Fibroblast of lung (primary cell): ENCODE results near the gene NIFK.

Source experiments
- CTCF ChIP-seq, 2 donors: IDR thresholded peaks in 1 of 2; conservative IDR thresholded peaks in 1 of 2; 1 replicate in 1 of 2; 2 replicates in 1 of 2; pipeline ENCODE4 v1.5.1; 2011 to 2012; ENCODE audit warnings: low read length in 2 of 2, control low read depth in 1 of 2, inconsistent platforms in 1 of 2, low read depth in 1 of 2, mild to moderate bottlenecking in 1 of 2
- EZH2 ChIP-seq: IDR thresholded peaks from 2 replicates; pipeline ENCODE4 v1.5.1; 2012; ENCODE audit warnings: low read length, control low read depth, mild to moderate bottlenecking; ENCODE audit errors: missing control alignments

- TF ChIP-seq CTCF (conservative IDR thresholded peaks at IDR 0.05 in 1 of 2, IDR thresholded peaks at IDR 0.05 in 1 of 2; ENCODE audit: low read depth in 1 of 2, low read length in 2 of 2) (no peak), EZH2 (no peak)
These were observed 31.6 kb upstream of the NIFK start for GRCh38 chr2:121768143-121768755.
